ENCODE data around the gene CHKA.

Gene CHKA

GRCh38 chr11:68071281-68072048 lies 49.7 kb downstream of the CHKA start:
- no peak for DNase-seq (ENCODE audit: low spot score)

DNA sequence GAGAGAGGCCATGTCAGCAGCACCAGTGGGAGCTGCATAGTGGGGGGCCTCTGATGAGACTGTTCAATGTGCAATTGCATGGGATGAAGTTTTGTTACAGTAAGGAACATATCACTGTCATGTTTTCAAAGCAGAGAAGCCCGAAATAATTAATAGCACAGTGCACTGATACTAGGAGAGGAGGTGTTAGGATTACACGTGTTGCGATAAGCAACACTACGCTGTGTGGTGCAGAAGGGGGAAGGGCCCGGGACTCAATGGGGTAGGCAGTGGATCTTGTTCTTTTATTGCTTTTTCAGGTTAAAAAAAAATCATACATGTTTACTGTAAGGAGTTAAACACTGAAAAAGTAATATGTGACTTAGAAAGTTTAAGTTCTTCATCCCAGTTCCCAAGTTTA lies 53.2 kb downstream of the CHKA start:
- no peak for DNase-seq (ENCODE audit: low spot score)

GRCh38 chr11:68066742-68067141 lies 54.4 kb downstream of the CHKA start:
- DNase-seq (ENCODE audit: low spot score) = no peak

- no peak for DNase-seq (ENCODE audit: low spot score)
Observed at GRCh38 chr11:68065841-68066240, 55.3 kb downstream of the CHKA start.

DNA sequence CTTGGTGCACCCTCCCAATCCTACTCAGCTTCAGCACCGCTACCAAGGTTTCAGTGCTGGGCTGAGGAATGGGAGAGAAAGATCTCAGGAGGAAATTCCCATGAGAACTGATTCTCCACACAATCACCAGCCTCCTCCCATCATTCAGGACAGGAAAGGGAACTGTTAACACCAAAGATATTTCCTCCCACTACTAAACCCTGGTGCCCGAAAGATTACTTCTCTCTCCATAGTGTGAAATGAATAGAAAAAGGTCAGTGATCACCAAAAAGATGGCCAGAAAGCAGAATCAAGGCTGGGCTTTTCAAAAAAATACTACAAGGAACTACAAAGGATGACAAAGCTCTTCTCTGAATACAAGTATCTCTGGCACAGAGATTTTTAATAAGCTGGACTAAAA lies 56.3 kb downstream of the CHKA start:
- no peak for DNase-seq (ENCODE audit: low spot score)

DNA sequence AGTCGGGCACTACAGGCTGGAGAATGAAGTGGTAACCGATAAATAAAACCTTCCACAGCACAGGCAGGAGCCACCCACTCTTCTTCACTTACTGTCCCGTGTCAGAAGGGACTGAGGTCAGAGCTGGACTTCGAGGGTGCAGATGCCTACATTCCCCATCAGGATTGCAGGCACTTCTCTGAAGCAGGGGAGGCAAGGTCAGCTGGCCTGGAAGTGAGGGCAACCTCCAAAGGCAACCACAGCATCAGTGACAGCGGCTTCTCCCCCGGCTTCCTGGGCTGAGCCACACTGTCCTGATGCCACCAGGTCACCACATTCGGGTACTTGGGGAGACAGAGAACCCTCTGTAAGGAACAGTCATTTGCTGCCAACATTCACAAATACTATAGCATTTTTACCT lies 59.7 kb downstream of the CHKA start:
- DNase-seq (ENCODE audit: low spot score) = no peak

DNA sequence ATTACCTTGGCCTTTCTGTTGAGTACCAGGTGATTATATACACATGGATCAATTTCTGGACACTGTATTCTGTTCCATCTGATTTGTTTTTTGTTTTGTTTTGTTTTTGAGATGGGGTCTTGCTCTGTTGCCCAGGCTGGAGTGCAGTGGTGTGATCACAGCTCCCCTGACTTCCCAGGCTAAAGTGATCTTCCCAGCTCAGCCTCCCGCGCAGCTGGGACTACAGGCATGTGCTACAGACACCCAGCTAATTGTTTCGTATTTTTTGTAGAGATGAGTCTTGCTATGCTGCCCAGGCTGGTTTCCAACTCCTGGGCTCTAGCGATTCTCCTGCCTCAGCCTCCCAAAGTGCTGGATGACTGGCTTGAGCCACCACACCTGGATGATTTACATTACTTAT lies 63.4 kb downstream of the CHKA start:
- DNase-seq (ENCODE audit: low spot score) = no peak

- no peak for DNase-seq (ENCODE audit: low spot score)
Observed at GRCh38 chr11:68056317-68057285, 64.6 kb downstream of the CHKA start.

GRCh38 chr11:68053981-68054812 lies 67.0 kb downstream of the CHKA start:
- no peak for DNase-seq (ENCODE audit: low spot score)

DNA sequence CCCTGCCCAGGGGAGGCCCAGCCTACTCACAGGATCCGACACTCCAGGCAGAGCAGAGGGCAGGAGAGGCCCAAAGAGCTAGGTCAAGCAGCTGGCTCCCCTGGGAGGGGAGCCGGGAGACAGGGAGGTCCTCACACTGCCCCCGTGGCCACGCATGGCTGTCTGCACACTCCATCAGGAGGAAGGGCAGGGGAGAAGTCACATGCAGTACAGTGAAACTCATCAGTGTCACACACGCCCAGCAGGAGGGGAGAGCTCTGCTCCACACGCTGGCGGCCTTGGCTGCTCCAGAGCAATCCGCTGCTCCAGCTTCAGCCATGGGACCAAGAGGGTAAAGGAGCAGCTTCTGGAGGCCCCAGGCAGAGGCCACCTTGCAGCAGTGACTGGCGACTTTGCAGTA lies 68.1 kb downstream of the CHKA start:
- no peak for DNase-seq (ENCODE audit: low spot score)

GRCh38 chr11:68052137-68052873 lies 68.9 kb downstream of the CHKA start:
- no peak for DNase-seq (ENCODE audit: low spot score)

- peak; percentile 55 for DNase-seq (ENCODE audit: low spot score)
Observed at GRCh38 chr11:68051191-68052136, 69.7 kb downstream of the CHKA start.

GRCh38 chr11:68050371-68050841 lies 70.8 kb downstream of the CHKA start:
- peak; percentile 27 for DNase-seq (ENCODE audit: low spot score)

DNA sequence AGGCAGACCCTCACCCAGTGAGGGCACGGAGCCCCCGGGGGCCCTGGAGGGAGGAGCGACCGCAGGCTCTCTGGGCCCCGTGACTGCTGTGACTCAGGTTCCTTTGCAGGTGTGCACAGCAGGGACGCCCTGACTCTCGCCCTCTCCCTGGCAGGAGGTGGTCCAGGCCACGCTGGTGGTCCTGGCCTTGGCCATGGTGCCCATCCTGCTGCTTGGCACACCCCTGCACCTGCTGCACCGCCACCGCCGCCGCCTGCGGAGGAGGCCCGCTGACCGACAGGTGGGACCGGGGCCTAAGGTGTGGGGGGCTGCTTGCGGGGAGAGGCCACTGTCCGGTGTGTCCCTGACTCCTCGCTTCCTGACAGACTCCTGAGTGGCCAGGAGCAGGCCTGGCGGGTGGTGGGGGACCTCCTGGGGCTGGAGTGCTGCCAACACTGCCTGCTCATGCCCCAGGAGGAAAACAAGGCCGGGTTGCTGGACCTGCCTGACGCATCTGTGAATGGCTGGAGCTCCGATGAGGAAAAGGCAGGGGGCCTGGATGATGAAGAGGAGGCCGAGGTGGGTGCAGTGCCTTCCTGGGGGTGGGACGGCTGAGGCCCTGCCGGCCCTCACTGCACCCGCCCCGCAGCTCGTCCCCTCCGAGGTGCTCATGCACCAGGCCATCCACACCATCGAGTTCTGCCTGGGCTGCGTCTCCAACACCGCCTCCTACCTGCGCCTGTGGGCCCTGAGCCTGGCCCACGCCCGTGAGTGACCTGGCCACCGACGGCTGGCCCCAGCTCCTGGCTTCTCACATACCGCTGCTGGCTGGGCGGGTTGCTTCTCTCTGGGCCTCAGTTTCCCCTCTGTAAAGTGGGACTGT lies 71.4 kb downstream of the CHKA start:
- DNase-seq (ENCODE audit: low spot score) = peak; percentile 38

DNA sequence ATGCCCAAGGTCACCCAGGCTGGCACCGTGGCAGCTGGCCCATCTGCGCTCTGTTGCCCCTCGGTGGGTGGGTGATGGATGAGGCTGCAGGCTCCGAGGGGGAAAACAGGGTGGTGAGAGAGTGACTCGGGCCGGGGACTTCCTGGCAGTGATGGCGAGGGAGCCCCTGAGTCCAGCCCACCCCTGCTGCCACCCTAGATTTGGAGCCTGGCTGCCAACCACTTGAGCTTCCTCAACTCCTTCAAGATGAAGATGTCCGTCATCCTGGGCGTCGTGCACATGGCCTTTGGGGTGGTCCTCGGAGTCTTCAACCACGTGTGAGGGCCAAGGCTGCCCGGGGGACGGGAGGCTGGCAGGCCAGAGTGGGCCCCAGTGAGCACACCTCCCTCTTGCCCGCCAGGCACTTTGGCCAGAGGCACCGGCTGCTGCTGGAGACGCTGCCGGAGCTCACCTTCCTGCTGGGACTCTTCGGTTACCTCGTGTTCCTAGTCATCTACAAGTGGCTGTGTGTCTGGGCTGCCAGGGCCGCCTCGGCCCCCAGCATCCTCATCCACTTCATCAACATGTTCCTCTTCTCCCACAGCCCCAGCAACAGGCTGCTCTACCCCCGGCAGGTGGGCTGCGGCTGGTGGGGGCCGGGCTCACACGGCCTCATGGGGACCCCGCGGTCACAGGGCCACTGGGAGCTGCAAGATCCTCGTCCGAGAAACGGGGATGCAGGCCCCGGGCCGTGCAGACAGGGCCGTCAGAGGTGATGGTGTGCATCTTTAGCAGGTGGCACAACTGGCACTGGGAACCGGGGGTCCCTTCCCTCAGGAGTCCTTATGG lies 72.3 kb downstream of the CHKA start:
- peak; percentile 21 for DNase-seq (ENCODE audit: low spot score)

DNA sequence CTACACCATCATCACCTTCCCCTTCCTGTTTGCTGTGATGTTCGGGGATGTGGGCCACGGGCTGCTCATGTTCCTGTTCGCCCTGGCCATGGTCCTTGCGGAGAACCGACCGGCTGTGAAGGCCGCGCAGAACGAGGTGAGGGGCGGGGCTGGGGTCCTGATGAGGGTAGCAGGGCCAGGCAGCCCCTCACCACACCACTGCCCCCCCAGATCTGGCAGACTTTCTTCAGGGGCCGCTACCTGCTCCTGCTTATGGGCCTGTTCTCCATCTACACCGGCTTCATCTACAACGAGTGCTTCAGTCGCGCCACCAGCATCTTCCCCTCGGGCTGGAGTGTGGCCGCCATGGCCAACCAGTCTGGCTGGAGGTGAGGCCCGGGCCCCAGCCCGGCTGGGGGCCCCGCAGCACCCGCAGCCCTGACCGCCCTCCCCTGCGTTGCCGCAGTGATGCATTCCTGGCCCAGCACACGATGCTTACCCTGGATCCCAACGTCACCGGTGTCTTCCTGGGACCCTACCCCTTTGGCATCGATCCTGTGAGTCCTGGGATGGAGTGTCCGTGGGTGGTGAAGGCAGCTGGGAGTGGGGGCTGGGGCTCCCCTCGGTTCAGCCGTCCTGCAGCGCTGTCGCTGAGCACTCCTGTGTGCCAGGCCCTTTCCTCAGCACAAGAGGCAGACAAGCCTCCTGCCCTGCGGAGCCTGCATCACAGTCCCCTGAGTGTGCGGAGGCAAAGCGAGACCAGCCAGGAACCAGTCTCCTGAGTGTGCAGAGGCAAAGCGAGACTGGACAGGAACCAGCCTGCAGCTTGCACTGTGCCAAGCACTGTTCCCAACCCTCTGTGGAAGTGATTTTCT lies 73.5 kb downstream of the CHKA start:
- DNase-seq (ENCODE audit: low spot score) = no peak

DNA sequence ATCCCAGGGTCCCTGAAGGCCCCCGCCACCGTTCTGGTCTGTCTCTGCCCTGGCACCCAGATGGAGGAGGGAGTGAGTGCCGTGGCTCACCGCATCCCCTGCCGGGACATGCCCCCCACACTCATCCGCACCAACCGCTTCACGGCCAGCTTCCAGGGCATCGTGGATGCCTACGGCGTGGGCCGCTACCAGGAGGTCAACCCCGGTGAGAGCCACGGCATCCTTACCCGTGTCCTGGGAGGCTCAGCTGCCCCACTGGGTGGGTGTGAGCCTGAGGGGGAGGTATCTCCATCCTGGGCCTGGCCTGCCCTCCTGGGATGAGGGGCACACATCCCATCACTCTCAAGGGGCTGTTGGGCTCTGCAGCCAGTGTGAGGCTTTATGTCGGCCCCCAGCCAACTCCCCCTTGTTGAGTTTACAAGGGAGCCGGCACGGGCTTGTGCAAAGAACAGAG lies 76.3 kb downstream of the CHKA start:
- no peak for DNase-seq (ENCODE audit: low spot score)
